HEK293 (cell line): ENCODE data around the gene POLQ.
"Not testable (repeated sequence)": the region's sequence is repeated elsewhere in the genome, so short reads cannot be mapped to it uniquely, and the experiment has no call there.

Experiments
- CTCF ChIA-PET: fragments of 350-600 bp; formaldehyde crosslinking; extraction: SDS; loops from one replicate; lab custom pipeline; 2021; ENCODE audit warnings: antibody characterized with exemption; lab: Yijun Ruan, JAX
- POLR2A ChIA-PET: fragments of 300-600 bp; formaldehyde crosslinking; extraction: SDS; loops from one replicate; lab custom pipeline; 2020; ENCODE audit warnings: antibody characterized with exemption, inconsistent platforms; lab: Yijun Ruan, JAX
- H3K27ac ChIP-seq: fragments of 200-500 bp; sonication (Bioruptor generic); 2 replicates; pipeline ENCODE4 v1.5.1; 2014; ENCODE audit warnings: low read depth, low read length, control low read depth, inconsistent platforms; ENCODE audit errors: extremely low read depth
- H3K36me3 ChIP-seq, 2 experiments: fragments of 200-500 bp in 1 of 2; sonication (Bioruptor generic) in 1 of 2; 1 replicate in 1 of 2; 2 replicates in 1 of 2; pipeline ENCODE4 v1.5.1; 2014 to 2017; ENCODE audit warnings: inconsistent platforms in 2 of 2, low read length in 2 of 2; ENCODE audit not compliant: control insufficient read depth in 2 of 2, insufficient read depth in 1 of 2
- H3K4me1 ChIP-seq: fragments of 200-500 bp; sonication (Bioruptor generic); 2 replicates; pipeline ENCODE4 v1.5.1; 2014; ENCODE audit warnings: mild to moderate bottlenecking, low read length, inconsistent platforms; ENCODE audit not compliant: control insufficient read depth, insufficient read depth
- H3K4me3 ChIP-seq: 2 replicates; pipeline ENCODE4 v1.5.1; 2011; ENCODE audit warnings: low read depth, mild to moderate bottlenecking, control low read depth, low read length, moderate library complexity
- H3K9me3 ChIP-seq: fragments of 200-500 bp; sonication (Bioruptor generic); 2 replicates; pipeline ENCODE4 v1.5.1; 2014; ENCODE audit warnings: low read depth, low read length, inconsistent platforms; ENCODE audit not compliant: control insufficient read depth, insufficient read depth
- GLI2 ChIP-seq: fragments of 450-650 bp; formaldehyde crosslinking; IDR thresholded peaks from 2 replicates; pipeline ENCODE4; 2017; ENCODE audit warnings: missing biosample characterization, missing genetic modification characterization, low read depth, borderline replicate concordance
- KLF8 ChIP-seq: fragments of 450-650 bp; formaldehyde crosslinking; IDR thresholded peaks from 2 replicates; pipeline ENCODE4 v1.5.1; 2016; ENCODE audit warnings: missing biosample characterization, missing genetic modification characterization
- SCRT2 ChIP-seq: fragments of 450-650 bp; formaldehyde crosslinking; IDR thresholded peaks from 2 replicates; pipeline ENCODE4 v1.5.1; 2016; ENCODE audit warnings: missing biosample characterization, missing genetic modification characterization
- SP3 ChIP-seq: fragments of 450-650 bp; formaldehyde crosslinking; IDR thresholded peaks from 2 replicates; pipeline ENCODE4 v1.5.1; 2016; ENCODE audit warnings: missing biosample characterization, missing genetic modification characterization
- WT1 ChIP-seq: fragments of 450-650 bp; formaldehyde crosslinking; IDR thresholded peaks from 2 replicates; pipeline ENCODE4 v1.5.1; 2016; ENCODE audit warnings: missing biosample characterization, missing genetic modification characterization
- ZBTB20 ChIP-seq: fragments of 450-650 bp; formaldehyde crosslinking; IDR thresholded peaks from 2 replicates; pipeline ENCODE4 v1.5.1; 2016; ENCODE audit warnings: missing biosample characterization, missing genetic modification characterization
- ZFP37 ChIP-seq: fragments of 450-650 bp; formaldehyde crosslinking; IDR thresholded peaks from 2 replicates; pipeline ENCODE4 v1.5.1; 2016; ENCODE audit warnings: missing biosample characterization, missing genetic modification characterization
- ZNF341 ChIP-seq: fragments of 450-650 bp; formaldehyde crosslinking; IDR thresholded peaks from 2 replicates; pipeline ENCODE4; 2016; ENCODE audit warnings: low read depth, missing biosample characterization, missing genetic modification characterization
- ZNF354C ChIP-seq: fragments of 450-650 bp; formaldehyde crosslinking; IDR thresholded peaks from 2 replicates; pipeline ENCODE4 v1.5.1; 2016; ENCODE audit warnings: missing biosample characterization, missing genetic modification characterization, low read depth, borderline replicate concordance
- ZNF510 ChIP-seq: fragments of 450-650 bp; formaldehyde crosslinking; IDR thresholded peaks from 2 replicates; pipeline ENCODE4 v1.5.1; 2018; ENCODE audit warnings: mild to moderate bottlenecking, missing genetic modification characterization, missing biosample characterization; ENCODE audit not compliant: insufficient replicate concordance
- ZNF514 ChIP-seq: fragments of 450-650 bp; formaldehyde crosslinking; IDR thresholded peaks from 2 replicates; pipeline ENCODE4 v1.5.1; 2016; ENCODE audit warnings: missing biosample characterization, missing genetic modification characterization
- ZNF76 ChIP-seq: fragments of 450-650 bp; formaldehyde crosslinking; IDR thresholded peaks from 2 replicates; pipeline ENCODE4; 2016; ENCODE audit warnings: low read depth, missing biosample characterization, missing genetic modification characterization, borderline replicate concordance
- ZXDB ChIP-seq: fragments of 450-650 bp; formaldehyde crosslinking; IDR thresholded peaks from 2 replicates; pipeline ENCODE4 v1.5.1; 2016; ENCODE audit warnings: missing biosample characterization, missing genetic modification characterization
- TF ChIP-seq, protein P1 (sequence below): fragments of 450-650 bp; formaldehyde crosslinking; IDR thresholded peaks from 2 replicates; pipeline ENCODE4 v1.5.1; 2016; ENCODE audit warnings: missing biosample characterization, missing genetic modification characterization
- TF ChIP-seq, protein P2 (sequence below): fragments of 450-650 bp; formaldehyde crosslinking; IDR thresholded peaks from 2 replicates; pipeline ENCODE4 v1.5.1; 2016; ENCODE audit warnings: missing biosample characterization, missing genetic modification characterization

POLQ gene

GRCh38 chr3:121545574-121546455 is at the start of gene POLQ (continued):
- TF ChIP-seq WT1 (tag by site-specific recombination) = no peak
- no peak for TF ChIP-seq ZNF514 (tag by site-specific recombination)
- peak; percentile 82 for TF ChIP-seq ZBTB20 (tag by site-specific recombination)
- peak; percentile 65 for TF ChIP-seq ZNF76 (tag by site-specific recombination)
- TF ChIP-seq, protein P1, sequence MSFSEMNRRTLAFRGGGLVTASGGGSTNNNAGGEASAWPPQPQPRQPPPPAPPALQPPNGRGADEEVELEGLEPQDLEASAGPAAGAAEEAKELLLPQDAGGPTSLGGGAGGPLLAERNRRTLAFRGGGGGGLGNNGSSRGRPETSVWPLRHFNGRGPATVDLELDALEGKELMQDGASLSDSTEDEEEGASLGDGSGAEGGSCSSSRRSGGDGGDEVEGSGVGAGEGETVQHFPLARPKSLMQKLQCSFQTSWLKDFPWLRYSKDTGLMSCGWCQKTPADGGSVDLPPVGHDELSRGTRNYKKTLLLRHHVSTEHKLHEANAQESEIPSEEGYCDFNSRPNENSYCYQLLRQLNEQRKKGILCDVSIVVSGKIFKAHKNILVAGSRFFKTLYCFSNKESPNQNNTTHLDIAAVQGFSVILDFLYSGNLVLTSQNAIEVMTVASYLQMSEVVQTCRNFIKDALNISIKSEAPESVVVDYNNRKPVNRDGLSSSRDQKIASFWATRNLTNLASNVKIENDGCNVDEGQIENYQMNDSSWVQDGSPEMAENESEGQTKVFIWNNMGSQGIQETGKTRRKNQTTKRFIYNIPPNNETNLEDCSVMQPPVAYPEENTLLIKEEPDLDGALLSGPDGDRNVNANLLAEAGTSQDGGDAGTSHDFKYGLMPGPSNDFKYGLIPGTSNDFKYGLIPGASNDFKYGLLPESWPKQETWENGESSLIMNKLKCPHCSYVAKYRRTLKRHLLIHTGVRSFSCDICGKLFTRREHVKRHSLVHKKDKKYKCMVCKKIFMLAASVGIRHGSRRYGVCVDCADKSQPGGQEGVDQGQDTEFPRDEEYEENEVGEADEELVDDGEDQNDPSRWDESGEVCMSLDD (tag by site-specific recombination) = no peak
- TF ChIP-seq SCRT2 (tag by site-specific recombination) = peak; percentile 57
- TF ChIP-seq ZNF341 (tag by site-specific recombination) = peak; percentile 29; the same call in 1 of the 2 replicates
- no peak for TF ChIP-seq GLI2 (tag by site-specific recombination)
- 0 out of 2 replicates have a peak, but pooled peaks have one; percentile 58 for TF ChIP-seq ZFP37
- TF ChIP-seq, protein P2, sequence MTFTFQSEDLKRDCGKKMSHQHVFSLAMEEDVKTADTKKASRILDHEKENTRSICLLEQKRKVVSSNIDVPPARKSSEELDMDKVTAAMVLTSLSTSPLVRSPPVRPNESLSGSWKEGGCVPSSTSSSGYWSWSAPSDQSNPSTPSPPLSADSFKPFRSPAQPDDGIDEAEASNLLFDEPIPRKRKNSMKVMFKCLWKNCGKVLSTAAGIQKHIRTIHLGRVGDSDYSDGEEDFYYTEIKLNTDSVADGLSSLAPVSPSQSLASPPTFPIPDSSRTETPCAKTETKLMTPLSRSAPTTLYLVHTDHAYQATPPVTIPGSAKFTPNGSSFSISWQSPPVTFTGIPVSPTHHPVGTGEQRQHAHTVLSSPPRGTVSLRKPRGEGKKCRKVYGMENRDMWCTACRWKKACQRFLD (tag by site-specific recombination) = no peak
- 0 out of 2 replicates have a peak, but pooled peaks have one; percentile 16 for TF ChIP-seq KLF8
- TF ChIP-seq ZXDB (tag by site-specific recombination) = peak; percentile 68

- Histone ChIP-seq H3K9me3 (no peaks in the 10 kb centered on the region), H3K36me3 (no peaks in the 10 kb centered on the region), H3K4me1 (no peaks in the 10 kb centered on the region), H3K4me3 (no peak overlapping the region), H3K27ac (no peak overlapping the region)
- CTCF ChIA-PET = interaction anchor here (0.6 kb wide), 1 partner anchor 712 kb away, joined by 3 read pairs; no protein-coding TSS in a partner anchor
- POLR2A ChIA-PET = no interaction called here
- TF ChIP-seq ZNF354C (tag by site-specific recombination) (no peak), SP3 (tag by site-specific recombination) (no peak), ZNF510 (no peak)
These were observed 49.1 kb upstream of the POLQ start for GRCh38 chr3:121594850-121595249.

- H3K9me3 ChIP-seq, H3K4me1 ChIP-seq, H3K36me3 ChIP-seq, POLR2A ChIA-PET, H3K4me3 ChIP-seq, CTCF ChIA-PET, H3K27ac ChIP-seq: not testable (repeated sequence)
These were observed 48.0 kb upstream of the POLQ start for GRCh38 chr3:121593806-121594205.
